Parathyroid adenoma (tissue), 2 donors: ENCODE measurements around the gene IGSF10.
"Not testable (repeated sequence)": the region's sequence is repeated elsewhere in the genome, so short reads cannot be mapped to it uniquely, and the experiment has no call there.

ENCODE experiments used
- H2AFZ ChIP-seq: fragments of 300-600 bp; sonication (generic); one replicate; pipeline ENCODE4 v1.7.0; 2017; ENCODE audit warnings: antibody characterized with exemption, mild to moderate bottlenecking
- H3K27ac ChIP-seq: fragments of 300-600 bp; sonication (generic); one replicate; pipeline ENCODE4 v1.7.0; 2017
- H3K27me3 ChIP-seq: fragments of 300-600 bp; sonication (generic); one replicate; pipeline ENCODE4 v1.7.0; 2017; ENCODE audit warnings: low read length; ENCODE audit not compliant: control insufficient read depth, insufficient read depth
- H3K36me3 ChIP-seq: fragments of 300-600 bp; sonication (generic); one replicate; pipeline ENCODE4 v1.7.0; 2017; ENCODE audit warnings: low read length; ENCODE audit not compliant: control insufficient read depth, insufficient read depth
- H3K4me1 ChIP-seq: fragments of 300-600 bp; sonication (generic); one replicate; pipeline ENCODE4 v1.7.0; 2017; ENCODE audit warnings: control low read depth
- H3K4me2 ChIP-seq: fragments of 300-600 bp; sonication (generic); one replicate; pipeline ENCODE4 v1.7.0; 2017; ENCODE audit warnings: low read length
- H3K4me3 ChIP-seq: fragments of 300-600 bp; sonication (generic); one replicate; pipeline ENCODE4 v1.7.0; 2017; ENCODE audit warnings: low read depth, low read length
- H3K79me2 ChIP-seq: fragments of 300-600 bp; sonication (generic); one replicate; pipeline ENCODE4 v1.7.0; 2017; ENCODE audit warnings: control low read depth
- H3K9ac ChIP-seq: fragments of 300-600 bp; sonication (generic); one replicate; pipeline ENCODE4 v1.7.0; 2017; ENCODE audit warnings: mild to moderate bottlenecking
- H3K9me3 ChIP-seq: fragments of 300-600 bp; sonication (generic); one replicate; pipeline ENCODE4 v1.7.0; 2017; ENCODE audit warnings: low read length; ENCODE audit not compliant: control insufficient read depth
- TF ChIP-seq, protein P1 (sequence below): fragments of 300-600 bp; sonication (generic); IDR thresholded peaks from one replicate; pipeline ENCODE4 v1.7.0; 2017; ENCODE audit warnings: antibody characterized with exemption, mild to moderate bottlenecking
- donor health status: primary hyperparathyroidism.

The IGSF10 gene, protein sequence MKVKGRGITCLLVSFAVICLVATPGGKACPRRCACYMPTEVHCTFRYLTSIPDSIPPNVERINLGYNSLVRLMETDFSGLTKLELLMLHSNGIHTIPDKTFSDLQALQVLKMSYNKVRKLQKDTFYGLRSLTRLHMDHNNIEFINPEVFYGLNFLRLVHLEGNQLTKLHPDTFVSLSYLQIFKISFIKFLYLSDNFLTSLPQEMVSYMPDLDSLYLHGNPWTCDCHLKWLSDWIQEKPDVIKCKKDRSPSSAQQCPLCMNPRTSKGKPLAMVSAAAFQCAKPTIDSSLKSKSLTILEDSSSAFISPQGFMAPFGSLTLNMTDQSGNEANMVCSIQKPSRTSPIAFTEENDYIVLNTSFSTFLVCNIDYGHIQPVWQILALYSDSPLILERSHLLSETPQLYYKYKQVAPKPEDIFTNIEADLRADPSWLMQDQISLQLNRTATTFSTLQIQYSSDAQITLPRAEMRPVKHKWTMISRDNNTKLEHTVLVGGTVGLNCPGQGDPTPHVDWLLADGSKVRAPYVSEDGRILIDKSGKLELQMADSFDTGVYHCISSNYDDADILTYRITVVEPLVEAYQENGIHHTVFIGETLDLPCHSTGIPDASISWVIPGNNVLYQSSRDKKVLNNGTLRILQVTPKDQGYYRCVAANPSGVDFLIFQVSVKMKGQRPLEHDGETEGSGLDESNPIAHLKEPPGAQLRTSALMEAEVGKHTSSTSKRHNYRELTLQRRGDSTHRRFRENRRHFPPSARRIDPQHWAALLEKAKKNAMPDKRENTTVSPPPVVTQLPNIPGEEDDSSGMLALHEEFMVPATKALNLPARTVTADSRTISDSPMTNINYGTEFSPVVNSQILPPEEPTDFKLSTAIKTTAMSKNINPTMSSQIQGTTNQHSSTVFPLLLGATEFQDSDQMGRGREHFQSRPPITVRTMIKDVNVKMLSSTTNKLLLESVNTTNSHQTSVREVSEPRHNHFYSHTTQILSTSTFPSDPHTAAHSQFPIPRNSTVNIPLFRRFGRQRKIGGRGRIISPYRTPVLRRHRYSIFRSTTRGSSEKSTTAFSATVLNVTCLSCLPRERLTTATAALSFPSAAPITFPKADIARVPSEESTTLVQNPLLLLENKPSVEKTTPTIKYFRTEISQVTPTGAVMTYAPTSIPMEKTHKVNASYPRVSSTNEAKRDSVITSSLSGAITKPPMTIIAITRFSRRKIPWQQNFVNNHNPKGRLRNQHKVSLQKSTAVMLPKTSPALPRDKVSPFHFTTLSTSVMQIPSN (N-terminal part only)

DNA sequence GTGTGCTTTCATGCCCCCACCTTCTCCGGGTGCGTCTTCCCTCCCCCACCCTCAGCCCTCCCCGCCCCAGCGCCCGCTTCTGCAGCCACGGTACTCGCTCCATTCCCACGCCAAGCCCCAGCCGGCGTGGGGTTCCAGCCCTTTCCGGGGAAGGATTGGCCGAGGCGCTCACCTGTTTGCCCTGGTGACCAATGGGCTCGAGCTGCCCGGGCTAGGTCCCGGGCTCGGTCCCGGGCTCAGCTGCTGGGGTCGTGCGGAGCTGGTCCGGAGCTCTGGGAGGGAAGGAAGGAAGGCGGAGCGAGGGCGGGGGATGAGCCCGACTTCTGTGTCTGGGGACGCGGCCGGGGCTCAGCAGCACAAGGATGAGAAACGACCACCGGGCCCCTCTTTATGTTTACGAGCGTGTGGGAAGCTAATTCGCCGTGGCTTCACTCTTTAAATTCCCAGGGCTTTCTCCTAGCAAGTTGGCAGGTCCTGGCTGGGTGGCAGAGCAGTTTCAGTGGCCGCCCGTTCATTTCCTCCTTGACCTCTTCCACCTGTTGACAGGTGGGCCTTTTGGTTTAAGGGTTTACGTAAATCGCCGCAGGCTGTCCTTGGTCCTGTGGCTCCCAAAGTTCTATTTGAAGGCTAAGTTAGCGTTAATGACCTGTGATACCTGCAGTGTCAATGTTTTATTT is at the start of gene IGSF10:
Gene IGSF10, minus strand, starts transcription at position 288 of the 677 bp plus-strand sequence. CDS start 2,352 bp downstream, outside the sequence.
- H3K4me1 ChIP-seq, result no peaks in the 10 kb centered on the region
- H3K79me2 ChIP-seq, result no peaks in the 10 kb centered on the region
- no peaks in the 10 kb centered on the region for H3K9me3 ChIP-seq
- no peaks in the 10 kb centered on the region for H3K36me3 ChIP-seq
- no peak within 1 kb of the TSS for H3K27ac ChIP-seq
- TF ChIP-seq, protein P1, sequence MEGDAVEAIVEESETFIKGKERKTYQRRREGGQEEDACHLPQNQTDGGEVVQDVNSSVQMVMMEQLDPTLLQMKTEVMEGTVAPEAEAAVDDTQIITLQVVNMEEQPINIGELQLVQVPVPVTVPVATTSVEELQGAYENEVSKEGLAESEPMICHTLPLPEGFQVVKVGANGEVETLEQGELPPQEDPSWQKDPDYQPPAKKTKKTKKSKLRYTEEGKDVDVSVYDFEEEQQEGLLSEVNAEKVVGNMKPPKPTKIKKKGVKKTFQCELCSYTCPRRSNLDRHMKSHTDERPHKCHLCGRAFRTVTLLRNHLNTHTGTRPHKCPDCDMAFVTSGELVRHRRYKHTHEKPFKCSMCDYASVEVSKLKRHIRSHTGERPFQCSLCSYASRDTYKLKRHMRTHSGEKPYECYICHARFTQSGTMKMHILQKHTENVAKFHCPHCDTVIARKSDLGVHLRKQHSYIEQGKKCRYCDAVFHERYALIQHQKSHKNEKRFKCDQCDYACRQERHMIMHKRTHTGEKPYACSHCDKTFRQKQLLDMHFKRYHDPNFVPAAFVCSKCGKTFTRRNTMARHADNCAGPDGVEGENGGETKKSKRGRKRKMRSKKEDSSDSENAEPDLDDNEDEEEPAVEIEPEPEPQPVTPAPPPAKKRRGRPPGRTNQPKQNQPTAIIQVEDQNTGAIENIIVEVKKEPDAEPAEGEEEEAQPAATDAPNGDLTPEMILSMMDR, result no peak
- H3K4me3 ChIP-seq, result peak within 1 kb of the TSS; percentile 54
- no peaks in the 10 kb centered on the region for H3K27me3 ChIP-seq
- H3K9ac ChIP-seq, result no peak within 1 kb of the TSS
- H3K4me2 ChIP-seq, result peak within 1 kb of the TSS; percentile 87
- peak within 1 kb of the TSS; percentile 54 for H2AFZ ChIP-seq

DNA sequence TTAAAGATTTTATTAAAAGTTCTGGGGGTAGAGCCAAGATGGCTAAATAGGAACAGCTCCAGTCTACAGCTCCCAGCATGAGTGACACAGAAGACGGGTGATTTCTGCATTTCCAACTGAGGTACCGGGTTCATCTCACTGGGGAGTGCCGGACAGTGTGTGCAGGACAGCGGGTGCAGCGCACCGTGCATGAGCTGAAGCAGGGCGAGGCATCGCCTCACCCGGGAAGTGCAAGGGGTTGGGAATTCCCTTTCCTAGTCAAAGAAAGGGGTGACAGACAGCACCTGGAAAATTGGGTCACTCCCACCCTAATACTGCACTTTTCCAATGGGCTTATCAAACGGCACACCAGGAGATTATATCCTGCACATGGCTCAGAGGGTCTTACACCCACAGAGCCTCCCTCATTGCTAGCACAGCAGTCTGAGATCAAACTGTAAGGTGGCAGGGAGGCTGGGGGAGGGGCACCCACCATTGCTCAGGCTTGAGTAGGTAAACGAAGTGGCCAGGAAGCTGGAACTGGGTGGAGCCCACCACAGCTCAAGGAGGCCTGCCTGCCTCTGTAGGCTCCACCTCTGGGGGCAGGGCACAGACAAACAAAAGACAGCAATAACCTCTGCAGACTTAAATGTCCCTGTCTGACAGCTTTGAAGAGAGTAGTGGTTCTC is 48.7 kb upstream of the IGSF10 start:
- H3K9me3 ChIP-seq, H3K27ac ChIP-seq, H3K4me2 ChIP-seq, H3K79me2 ChIP-seq, H3K36me3 ChIP-seq, H3K4me1 ChIP-seq, H3K4me3 ChIP-seq, H2AFZ ChIP-seq, H3K9ac ChIP-seq, H3K27me3 ChIP-seq: not testable (repeated sequence)

DNA sequence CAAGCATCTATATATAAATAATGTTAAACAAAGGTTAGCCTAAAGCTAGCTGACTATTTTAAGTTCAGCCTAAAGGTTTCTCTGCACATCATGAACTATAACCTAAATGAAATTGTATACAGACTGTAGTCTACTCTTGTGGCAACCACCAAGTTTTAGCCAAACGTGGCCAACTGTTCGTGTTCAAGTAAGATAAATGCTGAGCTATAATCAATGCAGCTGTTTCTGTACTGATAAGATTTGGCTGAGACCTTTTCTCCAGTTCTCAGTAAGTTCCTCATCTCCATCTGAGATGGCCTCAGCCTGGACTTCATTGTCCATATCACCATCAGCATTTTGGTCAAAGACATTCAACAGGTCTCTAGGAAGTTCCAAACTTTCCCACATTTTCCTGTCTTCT is 43.7 kb upstream of the IGSF10 start:
- Histone ChIP-seq H3K4me1 (no peaks in the 10 kb centered on the region), H3K4me3 (no peak overlapping the region), H2AFZ (no peak overlapping the region), H3K9me3 (no peaks in the 10 kb centered on the region), H3K27me3 (no peaks in the 10 kb centered on the region), H3K9ac (no peak overlapping the region), H3K79me2 (no peaks in the 10 kb centered on the region), H3K4me2 (no peak overlapping the region), H3K36me3 (no peaks in the 10 kb centered on the region), H3K27ac (no peak overlapping the region)
- TF ChIP-seq, protein P1, result no peak

DNA sequence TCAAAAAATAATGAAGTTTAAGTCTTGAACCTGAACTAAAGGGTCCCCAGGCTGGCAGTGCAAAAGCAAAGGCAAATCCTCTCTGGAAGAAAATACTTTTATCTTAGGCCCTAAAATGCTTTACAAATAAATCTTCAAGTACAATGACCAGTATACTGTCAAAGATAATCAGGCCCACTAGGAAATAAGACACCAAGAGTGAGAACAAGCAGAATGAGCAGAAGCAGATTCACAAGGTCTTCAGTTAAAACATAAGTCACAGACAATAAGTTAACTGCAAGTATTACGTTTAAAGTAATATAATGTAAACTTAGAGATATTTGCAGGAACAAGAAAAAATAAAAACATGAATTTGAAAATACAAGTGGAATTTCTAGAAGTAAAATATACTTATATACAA is 42.2 kb upstream of the IGSF10 start:
- Histone ChIP-seq H3K79me2 (no peaks in the 10 kb centered on the region), H3K27ac (no peak overlapping the region), H3K27me3 (no peaks in the 10 kb centered on the region), H3K4me3 (no peak overlapping the region), H3K4me2 (no peak overlapping the region), H3K9me3 (no peaks in the 10 kb centered on the region), H2AFZ (no peak overlapping the region), H3K4me1 (no peaks in the 10 kb centered on the region), H3K36me3 (no peaks in the 10 kb centered on the region), H3K9ac (no peak overlapping the region)
- TF ChIP-seq, protein P1, result no peak
